CD4-positive, alpha-beta T cell treated with Interleukin-17A for 1 hour (primary cell): ENCODE data around the gene SCAF4.
A peak's percentile ranks its signal among the peaks of the same experiment; 100 is the strongest.
"Not testable (repeated sequence)": the region's sequence is repeated elsewhere in the genome, so short reads cannot be mapped to it uniquely, and the experiment has no call there.

Experiments used
- DNase-seq: peaks from one replicate; pipeline ENCODE4 v3.0.0-alpha.2; 2020

SCAF4 gene, protein sequence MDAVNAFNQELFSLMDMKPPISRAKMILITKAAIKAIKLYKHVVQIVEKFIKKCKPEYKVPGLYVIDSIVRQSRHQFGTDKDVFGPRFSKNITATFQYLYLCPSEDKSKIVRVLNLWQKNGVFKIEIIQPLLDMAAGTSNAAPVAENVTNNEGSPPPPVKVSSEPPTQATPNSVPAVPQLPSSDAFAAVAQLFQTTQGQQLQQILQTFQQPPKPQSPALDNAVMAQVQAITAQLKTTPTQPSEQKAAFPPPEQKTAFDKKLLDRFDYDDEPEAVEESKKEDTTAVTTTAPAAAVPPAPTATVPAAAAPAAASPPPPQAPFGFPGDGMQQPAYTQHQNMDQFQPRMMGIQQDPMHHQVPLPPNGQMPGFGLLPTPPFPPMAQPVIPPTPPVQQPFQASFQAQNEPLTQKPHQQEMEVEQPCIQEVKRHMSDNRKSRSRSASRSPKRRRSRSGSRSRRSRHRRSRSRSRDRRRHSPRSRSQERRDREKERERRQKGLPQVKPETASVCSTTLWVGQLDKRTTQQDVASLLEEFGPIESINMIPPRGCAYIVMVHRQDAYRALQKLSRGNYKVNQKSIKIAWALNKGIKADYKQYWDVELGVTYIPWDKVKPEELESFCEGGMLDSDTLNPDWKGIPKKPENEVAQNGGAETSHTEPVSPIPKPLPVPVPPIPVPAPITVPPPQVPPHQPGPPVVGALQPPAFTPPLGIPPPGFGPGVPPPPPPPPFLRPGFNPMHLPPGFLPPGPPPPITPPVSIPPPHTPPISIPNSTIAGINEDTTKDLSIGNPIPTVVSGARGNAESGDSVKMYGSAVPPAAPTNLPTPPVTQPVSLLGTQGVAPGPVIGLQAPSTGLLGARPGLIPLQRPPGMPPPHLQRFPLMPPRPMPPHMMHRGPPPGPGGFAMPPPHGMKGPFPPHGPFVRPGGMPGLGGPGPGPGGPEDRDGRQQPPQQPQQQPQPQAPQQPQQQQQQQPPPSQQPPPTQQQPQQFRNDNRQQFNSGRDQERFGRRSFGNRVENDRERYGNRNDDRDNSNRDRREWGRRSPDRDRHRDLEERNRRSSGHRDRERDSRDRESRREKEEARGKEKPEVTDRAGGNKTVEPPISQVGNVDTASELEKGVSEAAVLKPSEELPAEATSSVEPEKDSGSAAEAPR

GRCh38 chr21:31731857-31732596, at the start of gene SCAF4:
TSS of gene SCAF4 (minus strand) at chr21:31732118. CDS start at chr21:31731692, 426 bp downstream.
- DNase-seq, result peak; percentile 83

- DNase-seq, result no peak
Observed at GRCh38 chr21:31780944-31781343, 49.0 kb upstream of the SCAF4 start.

- DNase-seq, result no peak
Observed at GRCh38 chr21:31778546-31778945, 46.6 kb upstream of the SCAF4 start.

GRCh38 chr21:31777857-31778256, 45.9 kb upstream of the SCAF4 start:
- DNase-seq, result no peak

DNA sequence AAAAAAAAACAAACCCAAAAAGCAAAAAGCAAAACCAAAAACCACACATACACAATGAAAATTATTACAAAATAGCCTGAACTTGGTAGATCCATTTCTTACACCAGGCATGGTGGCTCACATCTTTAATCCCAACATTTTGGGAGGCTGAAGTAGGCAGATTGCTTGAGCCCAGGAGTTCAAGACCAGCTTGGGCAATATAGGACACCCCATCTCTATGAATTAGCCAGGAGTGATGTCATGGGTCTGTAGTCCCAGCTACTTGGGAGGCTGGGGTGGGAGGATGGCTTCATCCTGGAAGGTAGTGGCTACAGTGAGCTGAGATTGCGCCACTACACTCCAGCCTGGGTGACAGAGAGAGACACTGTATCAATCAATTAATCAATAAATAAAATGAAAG, 42.1 kb upstream of the SCAF4 start:
- DNase-seq, result no peak

GRCh38 chr21:31772674-31773555, 41.0 kb upstream of the SCAF4 start:
- peak; percentile 0 for DNase-seq

DNA sequence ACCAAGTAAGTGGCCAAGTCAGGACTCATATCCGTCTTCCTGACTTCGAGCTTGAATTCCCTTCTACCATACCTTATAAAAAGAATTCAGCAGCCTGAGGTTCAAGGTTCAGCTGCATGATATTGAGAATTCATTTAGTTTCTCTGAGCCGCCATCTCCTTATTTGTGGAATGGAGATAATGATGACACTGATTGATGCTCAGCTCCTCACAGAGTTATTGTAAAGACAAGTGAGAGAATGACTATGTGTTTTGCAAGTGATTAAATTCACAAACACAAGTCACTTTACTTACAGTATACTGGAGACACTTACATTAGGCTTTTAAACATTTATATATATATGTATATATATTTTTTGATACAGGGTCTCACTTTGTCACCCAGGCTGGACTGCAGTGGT, 39.8 kb upstream of the SCAF4 start:
- DNase-seq, result no peak

DNA sequence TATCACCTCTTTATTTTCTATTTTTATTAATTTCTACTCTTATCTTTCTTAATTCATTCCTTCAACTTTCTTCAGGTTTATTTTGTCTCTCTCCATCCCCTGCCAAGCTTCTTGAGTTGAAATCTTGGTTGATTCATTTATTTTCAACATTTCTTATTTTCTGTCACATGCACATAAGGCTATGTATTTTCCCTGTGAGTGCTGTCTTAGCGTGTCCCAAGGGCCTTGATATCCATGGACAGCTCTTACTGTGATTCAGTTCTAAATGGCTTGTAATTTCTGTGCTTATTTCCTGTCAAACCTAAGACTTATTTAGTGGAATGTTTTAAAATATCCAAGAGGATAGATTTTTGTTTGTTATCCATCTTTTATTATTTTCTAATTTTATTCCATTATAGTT, 36.8 kb upstream of the SCAF4 start:
- no peak for DNase-seq

GRCh38 chr21:31766899-31767298, 35.0 kb upstream of the SCAF4 start:
- DNase-seq, result no peak

DNA sequence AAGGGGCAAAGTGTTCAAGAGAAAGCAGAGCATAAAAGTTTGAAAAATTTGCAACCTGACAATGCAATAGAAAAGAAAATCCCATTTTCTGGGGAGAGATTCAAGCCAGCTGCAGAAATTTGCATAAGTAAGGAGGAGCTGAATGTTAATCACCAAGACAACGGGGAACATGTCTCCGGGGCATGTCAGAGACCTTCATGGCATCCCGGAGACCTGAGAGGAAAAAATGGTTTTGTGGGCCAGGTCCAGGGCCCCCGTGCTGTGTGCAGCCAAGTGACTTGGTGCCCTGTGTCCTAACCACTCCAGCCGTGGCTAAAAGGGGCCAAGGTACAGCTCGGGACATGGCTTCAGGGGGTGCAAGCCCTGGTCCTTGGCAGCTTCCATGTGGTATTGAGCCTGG, 33.9 kb upstream of the SCAF4 start:
- not testable (repeated sequence) for DNase-seq

- no peak for DNase-seq
Observed at GRCh38 chr21:31760931-31761330, 29.0 kb upstream of the SCAF4 start.

- no peak for DNase-seq
Observed at GRCh38 chr21:31756787-31757186, 24.9 kb upstream of the SCAF4 start.

DNA sequence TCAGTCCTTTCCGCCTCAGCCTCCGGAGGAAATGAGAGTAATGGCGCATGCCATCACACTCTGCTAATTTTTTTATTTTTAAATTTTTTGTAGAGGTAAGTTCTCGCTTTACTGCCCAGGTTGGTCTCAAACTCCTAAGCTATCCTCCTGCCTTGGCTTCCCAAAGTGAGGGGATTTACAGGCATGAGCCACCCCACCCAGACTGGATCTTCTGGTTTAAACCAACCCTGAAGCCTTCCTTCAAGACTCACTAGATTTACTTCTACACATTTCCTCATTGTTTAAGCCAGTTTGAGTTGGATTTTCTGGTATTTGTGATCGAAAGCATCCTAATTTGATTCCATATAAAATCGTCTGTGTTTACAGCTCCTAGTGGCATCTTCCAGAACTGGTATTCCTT, 23.1 kb upstream of the SCAF4 start:
- DNase-seq, result no peak

DNA sequence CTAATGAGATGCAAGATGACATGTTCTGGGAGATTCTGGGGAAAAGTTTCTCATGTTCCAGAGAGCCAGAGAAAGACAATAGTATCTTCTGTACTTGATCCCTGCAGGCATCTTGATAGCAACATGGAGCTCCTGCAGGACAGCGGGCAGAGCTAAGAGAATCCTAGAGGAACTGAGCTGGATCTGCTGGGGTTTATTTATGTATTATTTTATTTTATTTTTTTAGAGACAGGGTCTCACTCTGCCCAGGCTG, 22.7 kb upstream of the SCAF4 start:
- DNase-seq, result no peak

DNA sequence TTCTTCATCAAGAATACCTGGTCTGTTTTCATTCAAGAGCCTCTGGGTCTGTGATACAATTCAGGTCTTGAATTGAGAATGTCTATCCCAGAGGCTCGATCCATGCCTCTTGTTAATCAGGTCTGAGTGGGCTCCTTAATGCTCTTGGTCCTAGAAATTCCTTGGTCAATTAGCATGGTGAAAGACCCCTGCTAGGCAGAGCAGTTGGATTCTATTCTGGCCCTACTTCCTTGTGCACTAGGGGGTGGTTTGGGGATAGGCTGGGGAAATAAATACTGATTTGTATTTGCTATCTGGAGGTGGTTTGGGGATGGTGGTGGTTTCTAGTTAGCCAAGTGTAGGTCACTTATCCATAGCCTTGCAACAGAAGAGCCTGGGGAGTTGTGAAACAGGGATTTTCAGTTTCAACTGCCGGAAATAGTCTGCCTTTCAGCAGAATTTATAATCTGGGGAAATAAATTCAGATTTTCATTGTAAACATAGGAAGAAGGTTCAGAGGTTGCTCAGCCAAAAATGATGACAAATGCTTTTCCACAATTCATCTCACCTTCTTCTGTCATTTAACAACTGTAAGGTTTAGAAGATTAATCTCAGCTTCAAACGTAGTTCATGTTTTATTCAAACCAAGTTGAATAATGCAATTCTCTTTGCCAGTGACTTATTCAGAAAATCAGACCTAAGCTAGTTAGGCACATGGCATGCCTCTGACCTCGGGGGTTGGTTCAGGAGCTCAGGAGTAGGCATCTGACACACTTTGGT, 22.2 kb upstream of the SCAF4 start:
- no peak for DNase-seq

GRCh38 chr21:31752967-31753366, 21.0 kb upstream of the SCAF4 start:
- no peak for DNase-seq

GRCh38 chr21:31752352-31752751, 20.4 kb upstream of the SCAF4 start:
- DNase-seq, result no peak

DNA sequence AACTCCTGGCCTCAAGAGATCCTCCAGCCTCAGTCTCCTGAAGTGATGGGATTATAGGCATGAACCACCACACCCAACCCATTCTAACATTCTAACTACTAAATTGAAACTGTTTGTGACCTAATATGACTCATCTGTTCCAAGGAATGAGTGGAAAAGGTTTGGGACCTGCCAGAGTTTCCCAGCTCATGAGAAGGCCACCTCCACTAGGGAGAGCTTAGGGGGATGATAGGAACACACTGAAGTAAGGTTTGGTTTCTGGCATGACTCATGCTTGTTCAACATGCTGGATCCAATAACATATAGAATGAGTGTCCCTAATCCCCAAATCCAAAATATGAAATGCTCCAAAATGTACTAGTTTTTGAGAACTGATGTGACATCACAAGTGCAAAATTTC, 18.9 kb upstream of the SCAF4 start:
- no peak for DNase-seq

DNA sequence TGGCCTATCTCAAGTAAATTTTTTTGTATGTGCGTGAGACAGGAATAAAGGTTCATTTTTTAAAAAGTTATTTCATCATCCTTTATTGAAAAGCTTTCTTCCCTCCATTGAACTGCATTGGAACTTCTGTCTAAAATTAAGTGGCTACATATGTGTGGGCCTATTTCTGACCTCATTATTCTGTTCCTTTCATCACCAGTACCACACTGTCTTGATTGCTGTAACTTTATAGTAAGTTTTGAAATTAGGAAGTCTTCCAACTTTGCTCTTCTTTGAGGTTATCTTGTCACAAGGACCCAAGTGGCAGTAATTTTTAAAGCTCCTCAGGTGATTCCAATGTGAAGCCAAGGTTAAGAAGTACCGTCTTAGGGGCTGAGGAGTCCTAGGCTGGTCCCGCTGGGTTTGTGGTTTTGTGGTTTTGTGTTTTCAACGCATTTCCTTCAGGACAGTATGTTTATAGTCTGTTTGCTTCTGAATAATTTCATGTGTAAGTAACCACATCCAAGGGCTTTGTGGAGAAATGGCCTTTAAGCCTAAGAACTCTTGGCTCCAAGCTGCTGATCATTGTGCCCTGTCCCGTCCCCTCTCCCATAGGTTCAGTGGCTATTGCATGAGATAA, 12.4 kb upstream of the SCAF4 start:
- DNase-seq, result no peak

DNA sequence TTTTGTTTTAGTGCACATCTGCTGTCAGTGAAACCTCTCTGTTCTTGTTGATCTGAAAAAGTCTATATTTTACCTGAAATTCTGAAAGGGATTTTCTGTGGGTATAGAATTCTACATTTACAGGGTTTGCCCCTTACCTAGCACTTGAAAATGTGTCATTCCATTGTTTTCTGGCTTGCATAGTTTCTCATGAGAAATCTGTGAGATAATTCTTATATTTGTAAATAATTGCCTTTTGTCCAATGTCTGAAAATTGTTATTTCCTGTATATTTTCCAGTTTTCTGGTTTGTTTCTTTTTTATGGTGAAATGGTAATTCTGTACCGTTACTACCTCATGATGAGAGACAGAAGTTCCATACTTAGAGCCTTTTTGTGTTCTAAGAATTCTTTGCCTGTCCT, 11.8 kb upstream of the SCAF4 start:
- DNase-seq, result no peak

DNA sequence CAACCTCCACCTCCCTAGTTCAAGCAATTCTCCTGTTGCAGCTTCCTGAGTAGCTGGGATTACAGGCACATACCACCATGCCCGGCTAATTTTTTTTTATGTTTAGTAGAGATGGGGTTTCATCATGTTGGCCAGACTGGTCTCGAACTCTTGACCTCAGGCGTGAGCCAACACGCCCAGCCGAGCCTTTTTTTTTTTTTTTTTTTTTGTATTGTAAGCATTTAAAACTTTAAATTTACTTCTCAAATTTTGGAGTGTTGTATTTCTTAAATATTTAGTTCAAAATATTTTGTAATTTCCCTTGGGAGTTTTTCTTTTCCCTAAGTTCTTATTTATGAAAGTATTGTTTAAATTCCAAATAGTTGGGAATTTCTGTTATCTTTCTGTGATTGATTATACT, 9.2 kb upstream of the SCAF4 start:
- no peak for DNase-seq
